HG02981 (cell line): ENCODE data around the gene SLAMF8.

ENCODE experiments used
- ATAC-seq: cut with Tn5 transposase; IDR thresholded peaks from one replicate; pipeline ENCODE4 v1.9.1; 2021; ENCODE audit warnings: mild to moderate bottlenecking, moderate library complexity; ENCODE audit not compliant: unreplicated experiment

Gene SLAMF8

DNA sequence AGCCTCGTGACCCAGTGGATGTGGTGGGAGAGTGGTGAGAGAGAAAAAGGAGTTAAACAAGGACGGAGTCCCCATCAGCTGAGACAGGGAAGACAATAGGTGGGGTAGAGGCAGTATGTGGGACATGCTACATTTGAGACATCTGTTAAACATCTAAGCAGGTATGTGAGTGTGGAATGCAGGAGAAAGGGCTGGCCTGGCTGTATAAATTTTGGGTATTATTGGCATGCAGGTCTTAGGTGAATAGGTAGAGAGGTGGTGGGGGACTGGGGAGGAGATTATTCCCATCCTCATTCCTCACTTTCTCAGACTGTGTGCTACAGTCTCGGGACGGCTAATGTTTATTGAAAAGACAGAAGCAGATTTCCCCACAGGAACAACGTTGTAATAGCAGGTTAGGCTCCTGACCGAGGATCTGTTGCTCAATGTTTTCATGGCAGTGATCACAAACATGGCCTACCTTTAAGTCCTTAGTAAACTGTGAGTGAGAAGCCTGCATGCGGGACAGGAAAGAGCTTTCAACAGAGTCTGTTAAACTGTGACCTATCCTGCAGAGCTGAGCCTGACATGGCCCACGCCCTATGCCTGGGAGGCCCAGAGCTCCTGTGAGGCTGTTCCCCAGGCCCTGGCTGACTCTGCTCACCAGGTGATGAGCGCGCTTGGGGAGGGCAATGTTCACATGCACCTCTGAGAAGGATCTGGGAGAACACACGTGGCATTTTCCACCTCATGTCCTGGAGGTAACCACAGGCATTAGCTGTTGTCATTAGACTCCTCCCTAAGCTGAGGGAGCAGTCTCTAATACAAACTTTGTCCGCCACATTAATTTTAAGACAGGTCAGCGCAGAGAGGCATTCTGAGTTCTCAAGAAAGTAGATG is 19.3 kb downstream of the SLAMF8 start:
- no peak for ATAC-seq

GRCh38 chr1:159847231-159847630 is 20.6 kb downstream of the SLAMF8 start:
- ATAC-seq: no peak

DNA sequence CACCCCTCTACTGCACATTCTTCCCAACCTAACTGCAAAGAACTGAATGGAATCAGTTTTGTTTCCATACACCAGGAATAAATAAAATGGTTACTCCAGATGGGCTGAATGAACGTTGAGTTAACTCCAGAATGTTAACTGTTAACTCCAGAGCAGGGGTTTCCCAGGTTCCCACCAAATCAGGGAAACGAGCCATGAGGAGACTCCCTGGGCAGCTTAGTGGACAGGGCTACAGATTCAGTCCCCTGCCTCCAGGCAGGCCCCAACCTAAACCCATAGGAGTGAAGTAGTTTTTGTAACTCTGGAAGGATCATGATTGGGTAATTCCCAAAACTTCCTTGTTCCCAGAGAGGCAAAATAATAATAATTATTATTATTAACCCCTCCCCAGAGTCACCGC is 21.7 kb downstream of the SLAMF8 start:
- ATAC-seq: no peak

DNA sequence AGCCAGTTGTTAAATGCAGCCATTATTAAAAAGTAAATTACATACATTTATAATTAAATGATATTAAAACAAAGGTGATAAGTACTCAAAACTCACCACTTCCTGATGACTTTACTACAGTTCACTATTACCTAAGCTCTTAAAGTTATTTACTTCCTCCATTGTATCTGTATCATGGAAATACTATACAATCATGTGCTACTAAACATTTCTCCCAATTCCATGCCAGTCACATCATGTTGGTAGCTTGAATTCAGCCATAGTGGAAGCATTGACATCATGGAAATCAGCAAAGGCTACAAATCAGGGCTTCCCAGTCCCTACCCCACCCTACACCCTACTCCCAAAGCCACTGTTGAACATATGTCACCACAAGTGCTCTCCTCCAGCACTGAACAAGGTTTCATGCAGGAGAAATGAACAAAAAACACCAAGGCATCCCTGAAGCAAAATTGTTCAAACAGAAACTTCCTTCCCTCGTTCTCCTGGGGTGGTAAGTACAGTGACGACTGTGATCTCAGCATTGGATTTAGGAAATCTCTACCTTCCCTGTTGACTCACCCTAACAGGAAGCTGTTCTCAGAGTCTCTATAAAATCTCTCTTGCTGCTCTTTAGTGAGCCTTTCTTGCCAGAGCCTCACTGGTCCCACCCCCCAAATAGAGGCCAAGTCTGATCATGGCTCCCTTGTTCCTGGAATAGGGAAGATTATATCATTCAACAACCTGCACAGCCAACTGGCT is 23.1 kb downstream of the SLAMF8 start:
- no peak for ATAC-seq

DNA sequence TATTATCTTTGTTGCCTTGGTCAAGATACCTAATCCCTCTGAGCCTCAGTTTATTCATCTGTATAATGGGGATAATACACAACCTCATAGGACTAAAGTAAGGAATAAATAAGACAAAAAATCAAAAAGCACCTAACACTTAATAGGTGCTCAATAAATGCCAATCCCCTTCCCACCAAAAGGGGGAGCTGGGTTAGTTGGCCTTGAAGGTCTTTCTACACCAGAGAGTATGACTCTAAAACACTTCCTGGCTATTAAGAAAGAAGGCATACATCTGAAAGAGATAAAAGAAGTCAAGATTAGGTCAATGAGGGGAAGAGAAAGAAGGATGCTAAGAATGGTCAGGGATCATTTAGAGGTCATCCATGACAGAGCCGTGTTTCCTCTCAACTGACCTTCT is 24.7 kb downstream of the SLAMF8 start:
- ATAC-seq: no peak

- ATAC-seq: no peak
Observed at GRCh38 chr1:159853417-159854115, 26.9 kb downstream of the SLAMF8 start.

GRCh38 chr1:159854116-159854692 is 27.5 kb downstream of the SLAMF8 start:
- ATAC-seq: no peak

DNA sequence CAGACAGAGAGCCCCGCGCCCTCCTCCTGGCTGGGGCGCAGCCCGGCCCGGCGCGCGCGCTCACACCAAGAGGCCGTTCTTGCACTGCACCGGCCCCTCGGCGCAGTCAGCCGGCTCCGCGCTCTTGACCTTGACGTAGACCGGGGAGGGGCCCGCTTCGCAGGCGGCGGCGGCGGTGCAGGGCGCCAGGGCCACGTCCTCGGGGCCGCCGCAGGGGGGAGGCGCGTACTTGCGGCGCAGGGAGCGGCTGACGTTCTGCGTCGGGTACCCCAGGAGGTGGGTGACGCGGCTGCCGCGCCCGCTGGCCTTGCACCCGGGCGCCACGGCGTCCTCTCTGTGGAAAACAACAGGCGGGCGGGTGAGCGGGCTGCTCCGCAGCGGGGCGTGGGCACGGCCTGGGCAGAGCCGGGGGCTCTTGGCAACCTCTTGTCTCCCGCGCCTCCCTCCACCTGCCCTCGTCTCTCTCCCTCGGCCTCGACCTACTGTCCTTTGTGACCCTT is 28.1 kb downstream of the SLAMF8 start:
- ATAC-seq: peak; percentile 79

- no peak for ATAC-seq
Observed at GRCh38 chr1:159855709-159856108, 29.0 kb downstream of the SLAMF8 start.

- ATAC-seq: no peak
Observed at GRCh38 chr1:159856576-159856975, 29.9 kb downstream of the SLAMF8 start.

GRCh38 chr1:159857889-159858288 is 31.2 kb downstream of the SLAMF8 start:
- no peak for ATAC-seq

DNA sequence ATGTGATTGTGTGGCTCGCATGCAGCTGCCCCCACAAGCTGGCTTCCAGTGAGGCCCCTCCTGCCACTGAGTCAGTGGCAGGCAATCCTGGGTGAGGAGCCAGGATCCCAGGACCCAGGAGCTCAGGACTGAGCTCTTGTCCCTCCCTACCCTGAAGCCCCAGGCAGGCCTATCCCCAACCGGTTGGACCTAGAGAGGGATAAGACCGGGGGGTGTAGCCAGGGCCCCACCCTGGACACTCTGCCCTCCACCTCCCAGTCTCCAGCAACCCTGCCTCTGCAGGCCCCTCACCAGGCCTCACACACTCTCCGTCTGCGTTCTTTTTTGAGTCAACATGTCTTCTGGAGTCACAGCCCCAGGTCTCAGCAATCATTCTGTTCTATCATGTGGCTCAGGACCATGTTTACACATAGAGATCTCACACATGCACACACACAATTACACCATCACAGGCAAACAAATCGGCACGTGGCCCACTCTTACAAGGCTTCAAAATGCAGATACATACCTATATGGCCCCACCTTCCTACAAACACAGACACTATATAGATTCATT is 33.2 kb downstream of the SLAMF8 start:
- no peak for ATAC-seq

DNA sequence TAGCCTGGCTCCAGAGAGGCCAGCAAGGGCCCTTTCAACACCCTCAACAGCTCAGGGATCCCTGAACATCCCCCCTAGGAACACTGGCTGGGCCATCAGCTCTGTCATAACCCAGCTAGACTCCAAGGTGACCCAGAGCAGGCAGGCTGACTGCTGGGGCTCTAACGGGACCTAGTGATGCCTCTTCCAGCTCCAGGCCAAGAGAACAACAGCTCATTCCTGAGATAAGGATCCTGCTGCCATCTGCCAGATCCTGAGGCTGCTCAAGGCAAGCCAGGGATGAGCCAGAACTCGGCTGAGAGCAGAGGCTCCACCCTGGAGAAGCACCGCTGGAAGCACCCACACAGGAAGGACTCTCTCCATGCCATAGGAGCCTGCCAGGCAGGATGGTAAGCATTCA is 33.8 kb downstream of the SLAMF8 start:
- no peak for ATAC-seq

DNA sequence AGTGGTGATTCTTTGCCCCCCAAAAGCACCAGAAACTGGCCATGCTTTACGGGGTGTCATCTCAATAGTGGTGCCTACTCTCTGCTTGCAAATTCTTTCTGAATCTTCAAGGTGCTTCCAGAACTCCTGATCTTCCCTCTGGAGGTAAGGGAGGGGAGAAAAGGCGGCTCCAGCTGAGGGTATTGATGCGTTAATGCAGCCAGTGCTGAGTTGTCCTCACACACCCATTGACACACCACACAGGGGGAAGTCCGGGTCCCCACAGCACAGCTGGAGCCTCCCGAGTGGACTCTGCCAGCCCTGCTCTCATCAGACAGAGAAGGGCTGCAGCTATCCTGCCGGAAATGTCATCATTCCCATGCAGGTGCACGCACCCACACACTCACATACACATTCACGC is 34.5 kb downstream of the SLAMF8 start:
- no peak for ATAC-seq

GRCh38 chr1:159862031-159862430 is 35.4 kb downstream of the SLAMF8 start:
- no peak for ATAC-seq

- ATAC-seq: no peak
Observed at GRCh38 chr1:159862557-159862956, 35.9 kb downstream of the SLAMF8 start, which contains the start of gene VSIG8. Gene VSIG8 (minus strand): TSS chr1:159862657. CDS start chr1:159862521, 136 bp downstream.

DNA sequence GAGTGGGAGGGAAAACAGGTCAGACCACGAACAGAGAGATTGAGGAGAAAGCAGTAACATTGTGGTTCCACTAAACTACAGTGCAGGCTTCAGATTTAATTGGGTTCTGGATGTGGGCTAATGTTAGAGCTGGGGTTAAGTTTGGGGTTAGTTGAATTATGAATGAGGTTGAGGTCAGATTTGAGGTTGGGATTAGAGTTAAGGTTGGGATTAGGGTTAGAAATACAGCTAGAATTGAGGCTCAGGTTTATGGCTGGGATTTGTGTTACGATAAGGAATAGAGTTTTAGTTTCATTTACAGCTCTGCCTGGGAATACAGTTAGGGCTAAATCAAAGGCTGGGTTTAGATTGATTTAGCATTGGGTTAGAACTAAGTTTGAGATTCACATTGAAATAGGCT is 37.6 kb downstream of the SLAMF8 start:
- no peak for ATAC-seq

GRCh38 chr1:159866066-159866465 is 39.4 kb downstream of the SLAMF8 start:
- no peak for ATAC-seq

GRCh38 chr1:159866905-159867663 is 40.4 kb downstream of the SLAMF8 start:
- ATAC-seq: no peak

- no peak for ATAC-seq
Observed at GRCh38 chr1:159867664-159868026, 41.0 kb downstream of the SLAMF8 start.
